K562 (cell line): ENCODE results near the gene TMSB4X. TPM values are rescaled to one million over a fixed set of nuclear protein-coding genes. Genes with fewer than 3 reads are reported as not detected.
A peak's percentile ranks its signal among the peaks of the same experiment; 100 is the strongest.

Source experiments
- ARID2 ChIP-seq: fragments of 450-650 bp; IDR thresholded peaks from 2 replicates; pipeline ENCODE4 v1.6.1; 2017; ENCODE audit warnings: antibody characterized with exemption, mild to moderate bottlenecking
- BACH1 ChIP-seq: fragments of 200-800 bp; sonication (Bioruptor generic); IDR thresholded peaks from 2 replicates; pipeline ENCODE4 v1.6.1; 2016; ENCODE audit warnings: missing genetic modification characterization, missing compliant biosample characterization
- BRD9 ChIP-seq: fragments of 450-650 bp; IDR thresholded peaks from 2 replicates; pipeline ENCODE4 v1.6.1; 2018; ENCODE audit warnings: low read depth; ENCODE audit not compliant: partially characterized antibody
- E2F3 ChIP-seq: fragments of 250-450 bp; sonication (Bioruptor Pico); IDR thresholded peaks from 2 replicates; pipeline ENCODE4 v1.4.0; 2020; ENCODE audit warnings: mild to moderate bottlenecking
- FIP1L1 ChIP-seq: fragments of 200-400 bp; formaldehyde crosslinking; IDR thresholded peaks from 2 replicates; pipeline ENCODE4 v1.6.1; 2018; ENCODE audit warnings: mild to moderate bottlenecking, low read depth, low read length; ENCODE audit not compliant: poor library complexity, severe bottlenecking
- GTF2F1 ChIP-seq: IDR thresholded peaks from 2 replicates; pipeline ENCODE4 v1.6.1; 2011; ENCODE audit warnings: low read depth, low read length, improper control_type of control experiment
- HIVEP1 ChIP-seq: fragments of 250-450 bp; sonication (Bioruptor Pico); IDR thresholded peaks from 2 replicates; pipeline ENCODE4 v1.4.0; 2020; ENCODE audit warnings: mild to moderate bottlenecking
- KDM1A ChIP-seq, 2 experiments: fragments of 450-650 bp; IDR thresholded peaks; 2 replicates each; pipeline ENCODE4 v1.6.1; 2016; ENCODE audit warnings: mild to moderate bottlenecking in 2 of 2
- NFE2 ChIP-seq: IDR thresholded peaks from 2 replicates; pipeline ENCODE4 v1.6.1; 2014; ENCODE audit warnings: antibody characterized with exemption, low read depth
- NR2C1 ChIP-seq, 2 experiments: fragments of 450-650 bp; IDR thresholded peaks; 2 replicates each; pipeline ENCODE4 v1.6.1; 2017; ENCODE audit warnings: mild to moderate bottlenecking in 2 of 2, antibody characterized with exemption in 1 of 2, inconsistent platforms in 1 of 2, missing compliant biosample characterization in 1 of 2, missing genetic modification characterization in 1 of 2
- OTX1 ChIP-seq: fragments of 450-650 bp; formaldehyde crosslinking; IDR thresholded peaks from 2 replicates; pipeline ENCODE4 v1.4.0; 2022; ENCODE audit warnings: mild to moderate bottlenecking
- SIN3B ChIP-seq: fragments of 450-650 bp; IDR thresholded peaks from 2 replicates; pipeline ENCODE4 v1.6.1; 2017; ENCODE audit warnings: low read depth, mild to moderate bottlenecking, moderate library complexity
- STAT5B ChIP-seq: fragments of 250-450 bp; sonication (Bioruptor Pico); IDR thresholded peaks from 2 replicates; pipeline ENCODE4 v1.8.0; 2021; ENCODE audit warnings: mild to moderate bottlenecking, inconsistent platforms
- TAF1 ChIP-seq: IDR thresholded peaks from 2 replicates; pipeline ENCODE4 v1.6.1; 2011; ENCODE audit warnings: mild to moderate bottlenecking, low read length, moderate library complexity; ENCODE audit not compliant: insufficient read depth, control insufficient read depth, severe bottlenecking; ENCODE audit errors: extremely low read depth
- ZNF165 ChIP-seq: fragments of 250-450 bp; sonication (Bioruptor Pico); IDR thresholded peaks from 2 replicates; pipeline ENCODE4 v1.4.0; 2020; ENCODE audit warnings: borderline replicate concordance
- ZNF263 ChIP-seq: sonication (generic); formaldehyde crosslinking; IDR thresholded peaks from 2 replicates; pipeline ENCODE4 v1.8.0; 2022; ENCODE audit warnings: mild to moderate bottlenecking, missing genetic modification reagents, borderline replicate concordance
- ZNF408 ChIP-seq: fragments of 250-450 bp; sonication (Bioruptor Pico); IDR thresholded peaks from 2 replicates; pipeline ENCODE4 v1.4.0; 2020; ENCODE audit warnings: low read depth, mild to moderate bottlenecking, moderate library complexity
- ZNF583 ChIP-seq: fragments of 250-450 bp; sonication (Bioruptor Pico); IDR thresholded peaks from 2 replicates; pipeline ENCODE4 v1.4.0; 2020
- polyA plus RNA-seq, 8 experiments: library from polyadenylated mRNA; depleted of rRNA in 4 of 8; stranded (reverse) in 5 of 8; unstranded in 3 of 8; fragments of >200 nt; fragmentation: Nextera tagmentation in 2 of 8; fragmentation: Illumina TruSeq in 1 of 8; extraction: Ambion mirVana in 2 of 8; extraction: Trizol in 1 of 8; gene quantifications; 2 replicates each; pipeline versions ENCODE4 v1.2.1 to v1.2.3, GENCODE V29; 2011 to 2014; ENCODE audit warnings: inconsistent platforms in 1 of 8, missing spikeins in 1 of 8
- total RNA-seq, 7 experiments: library from RNA; depleted of rRNA in 6 of 7; stranded (reverse); fragments of >200 nt in 6 of 7; fragmentation: Illumina TruSeq in 2 of 7; extraction: Trizol in 2 of 7; gene quantifications; 2 replicates each; pipeline versions ENCODE4 v1.2.1 to v1.2.3, GENCODE V29; 2011 to 2021; ENCODE audit warnings: low replicate concordance in 1 of 7
- TF ChIP-seq, protein P1 (sequence below), 2 experiments: fragments of 450-650 bp in 1 of 2; sonication (generic) in 1 of 2; formaldehyde crosslinking in 1 of 2; IDR thresholded peaks in 1 of 2; conservative IDR thresholded peaks in 1 of 2; 2 replicates each; pipeline versions ENCODE4 v1.6.1 to v1.8.1; 2016 to 2023; ENCODE audit warnings: mild to moderate bottlenecking in 2 of 2, moderate library complexity in 2 of 2, inconsistent platforms in 1 of 2, missing genetic modification reagents in 1 of 2
- TF ChIP-seq, protein P2 (sequence below), 2 experiments: fragments of 450-650 bp; IDR thresholded peaks; 2 replicates each; pipeline ENCODE4 v1.6.1; 2016
- TF ChIP-seq, protein P3 (sequence below): IDR thresholded peaks from 2 replicates; pipeline ENCODE4 v1.6.1; 2012; ENCODE audit warnings: low read depth, low read length, improper control_type of control experiment, borderline replicate concordance
- TF ChIP-seq, protein P4 (sequence below): sonication (generic); formaldehyde crosslinking; IDR thresholded peaks from 2 replicates; pipeline ENCODE4 v1.8.1; 2022; ENCODE audit warnings: missing genetic modification reagents

The TMSB4X gene
- total and polyA plus RNA-seq, 9 of the 15 experiments (the other 6 are each of a cell fraction or from before 2014, with no cell fraction given) = 1,035 to 2,035 (median 1,529) TPM

DNA sequence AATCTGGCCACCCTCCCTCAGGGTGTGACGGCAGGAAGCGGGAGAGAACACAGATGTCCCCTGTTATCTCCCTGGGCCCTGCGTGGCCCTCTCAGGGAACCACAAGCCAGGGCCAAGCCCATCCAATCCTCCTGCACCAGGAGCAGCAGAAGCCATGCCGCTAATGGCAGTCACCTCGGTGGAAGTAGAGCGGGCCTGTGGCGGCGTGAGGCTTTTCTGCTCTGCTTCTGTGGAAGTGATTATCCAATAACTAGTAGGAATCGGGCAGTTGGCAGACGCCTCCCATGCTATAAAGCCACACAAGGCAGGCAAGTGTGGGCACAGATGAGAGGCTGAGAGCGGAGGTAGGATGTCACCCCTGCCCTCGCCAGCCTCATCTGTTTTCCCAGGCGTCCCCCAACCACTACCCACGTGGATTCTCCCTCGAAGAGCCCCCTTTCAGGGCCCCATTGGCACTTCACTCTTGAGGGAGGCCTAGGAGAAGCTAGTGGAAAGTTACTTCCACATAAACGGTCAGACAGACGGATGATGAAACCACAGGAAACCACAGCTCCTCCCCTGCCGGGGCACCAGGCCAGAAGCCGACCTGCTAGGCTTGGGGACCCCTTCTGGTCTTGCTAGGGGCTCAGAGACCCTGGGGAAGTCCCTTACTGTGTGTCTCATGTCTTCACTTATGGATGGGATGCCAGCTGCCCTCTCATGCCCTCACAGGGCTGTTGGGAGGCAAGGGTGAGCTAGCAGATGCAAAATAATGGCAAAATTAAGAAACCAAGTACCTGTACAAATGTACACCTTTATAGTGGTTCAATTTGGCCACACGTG lies 18.8 kb upstream of the TMSB4X start (continued):
- TF ChIP-seq KDM1A (IDR thresholded peaks at IDR 0.05) (0 out of 4 replicates have a peak, but pooled peaks of 1 of the 2 experiments have one; percentile 0), NFE2 (no peak), SIN3B (no peak), ZNF408 (no peak), NR2C1 (IDR thresholded peaks at IDR 0.05) (no peak), NR2C1 (tag; IDR thresholded peaks at IDR 0.05) (peak; percentile 81), ZNF583 (CRISPR knock-in tag) (peak; percentile 92), TAF1 (no peak), GTF2F1 (no peak), ARID2 (no peak), BRD9 (peak; percentile 71), HIVEP1 (peak; percentile 33; the same call in 1 of the 2 replicates), OTX1 (CRISPR knock-in tag) (peak; percentile 4; the same call in 1 of the 2 replicates), ZNF165 (CRISPR knock-in tag) (peak; percentile 90), FIP1L1 (no peak), E2F3 (peak; percentile 91), STAT5B (CRISPR knock-in tag) (no peak), ZNF263 (CRISPR knock-in tag) (no peak), BACH1 (tag) (peak; percentile 66)
- TF ChIP-seq, protein P1, sequence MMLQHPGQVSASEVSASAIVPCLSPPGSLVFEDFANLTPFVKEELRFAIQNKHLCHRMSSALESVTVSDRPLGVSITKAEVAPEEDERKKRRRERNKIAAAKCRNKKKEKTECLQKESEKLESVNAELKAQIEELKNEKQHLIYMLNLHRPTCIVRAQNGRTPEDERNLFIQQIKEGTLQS (IDR thresholded peaks at IDR 0.05) = peak; percentile 94
- TF ChIP-seq, protein P1 (CRISPR knock-in tag; conservative IDR thresholded peaks at IDR 0.05) = no peak
- TF ChIP-seq, protein P2, sequence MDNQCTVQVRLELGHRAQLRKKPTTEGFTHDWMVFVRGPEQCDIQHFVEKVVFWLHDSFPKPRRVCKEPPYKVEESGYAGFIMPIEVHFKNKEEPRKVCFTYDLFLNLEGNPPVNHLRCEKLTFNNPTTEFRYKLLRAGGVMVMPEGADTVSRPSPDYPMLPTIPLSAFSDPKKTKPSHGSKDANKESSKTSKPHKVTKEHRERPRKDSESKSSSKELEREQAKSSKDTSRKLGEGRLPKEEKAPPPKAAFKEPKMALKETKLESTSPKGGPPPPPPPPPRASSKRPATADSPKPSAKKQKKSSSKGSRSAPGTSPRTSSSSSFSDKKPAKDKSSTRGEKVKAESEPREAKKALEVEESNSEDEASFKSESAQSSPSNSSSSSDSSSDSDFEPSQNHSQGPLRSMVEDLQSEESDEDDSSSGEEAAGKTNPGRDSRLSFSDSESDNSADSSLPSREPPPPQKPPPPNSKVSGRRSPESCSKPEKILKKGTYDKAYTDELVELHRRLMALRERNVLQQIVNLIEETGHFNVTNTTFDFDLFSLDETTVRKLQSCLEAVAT (IDR thresholded peaks at IDR 0.05) = no peak; a peak in 1 of 4 replicates
- TF ChIP-seq, protein P3, sequence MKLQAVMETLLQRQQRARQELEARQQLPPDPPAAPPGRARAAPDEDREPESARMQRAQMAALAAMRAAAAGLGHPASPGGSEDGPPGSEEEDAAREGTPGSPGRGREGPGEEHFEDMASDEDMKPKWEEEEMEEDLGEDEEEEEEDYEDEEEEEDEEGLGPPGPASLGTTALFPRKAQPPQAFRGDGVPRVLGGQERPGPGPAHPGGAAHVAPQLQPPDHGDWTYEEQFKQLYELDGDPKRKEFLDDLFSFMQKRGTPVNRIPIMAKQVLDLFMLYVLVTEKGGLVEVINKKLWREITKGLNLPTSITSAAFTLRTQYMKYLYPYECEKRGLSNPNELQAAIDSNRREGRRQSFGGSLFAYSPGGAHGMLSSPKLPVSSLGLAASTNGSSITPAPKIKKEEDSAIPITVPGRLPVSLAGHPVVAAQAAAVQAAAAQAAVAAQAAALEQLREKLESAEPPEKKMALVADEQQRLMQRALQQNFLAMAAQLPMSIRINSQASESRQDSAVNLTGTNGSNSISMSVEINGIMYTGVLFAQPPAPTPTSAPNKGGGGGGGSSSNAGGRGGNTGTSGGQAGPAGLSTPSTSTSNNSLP = no peak
- TF ChIP-seq, protein P4, sequence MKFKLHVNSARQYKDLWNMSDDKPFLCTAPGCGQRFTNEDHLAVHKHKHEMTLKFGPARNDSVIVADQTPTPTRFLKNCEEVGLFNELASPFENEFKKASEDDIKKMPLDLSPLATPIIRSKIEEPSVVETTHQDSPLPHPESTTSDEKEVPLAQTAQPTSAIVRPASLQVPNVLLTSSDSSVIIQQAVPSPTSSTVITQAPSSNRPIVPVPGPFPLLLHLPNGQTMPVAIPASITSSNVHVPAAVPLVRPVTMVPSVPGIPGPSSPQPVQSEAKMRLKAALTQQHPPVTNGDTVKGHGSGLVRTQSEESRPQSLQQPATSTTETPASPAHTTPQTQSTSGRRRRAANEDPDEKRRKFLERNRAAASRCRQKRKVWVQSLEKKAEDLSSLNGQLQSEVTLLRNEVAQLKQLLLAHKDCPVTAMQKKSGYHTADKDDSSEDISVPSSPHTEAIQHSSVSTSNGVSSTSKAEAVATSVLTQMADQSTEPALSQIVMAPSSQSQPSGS (CRISPR knock-in tag) = no peak
